GM10248 (cell line): ENCODE data around the gene KANSL1.

Experiments used
- CTCF ChIA-PET: fragments of 300-600 bp; sonication (Branson Sonifier 250); formaldehyde crosslinking; extraction: SDS; loops from one replicate; lab custom pipeline; 2021; ENCODE audit warnings: antibody characterized with exemption; lab: Yijun Ruan, JAX
- POLR2A ChIA-PET: fragments of 350-650 bp; sonication (Branson Sonifier 250); formaldehyde crosslinking; extraction: SDS; loops from one replicate; lab custom pipeline; 2020; ENCODE audit warnings: antibody characterized with exemption; lab: Yijun Ruan, JAX
- DNase-seq: peaks from one replicate; pipeline ENCODE4 v3.0.0; 2012; ENCODE audit errors: extremely low spot score
- TF ChIP-seq, protein P1 (sequence below): IDR thresholded peaks from 2 replicates; pipeline ENCODE4 v1.5.1; 2012; ENCODE audit warnings: mild to moderate bottlenecking, low read depth; ENCODE audit errors: extremely low read depth, missing control alignments, control extremely low read depth

Gene KANSL1

DNA sequence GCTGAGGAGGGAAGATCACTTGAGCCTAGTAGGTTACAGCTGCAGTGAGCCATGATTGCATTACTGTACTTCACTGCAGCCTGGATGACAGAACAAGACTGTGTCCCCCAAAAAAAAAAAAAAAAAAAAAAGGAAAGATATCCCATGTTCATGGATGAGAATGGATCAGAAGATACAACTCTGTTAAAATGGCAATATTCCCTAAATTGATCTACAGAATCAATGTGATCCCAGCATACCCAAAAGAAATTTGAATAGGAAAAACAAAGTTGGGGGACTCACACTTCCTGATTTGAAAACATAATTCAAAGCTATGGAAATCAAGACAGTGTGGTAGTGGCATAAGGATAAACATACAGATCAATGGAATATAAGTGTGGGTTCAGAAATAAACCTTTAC is 12.7 kb upstream of the KANSL1 start:
- ChIA-PET CTCF (interaction anchor here (1.8 to 1.9 kb wide), 2 partner anchors 13 to 162 kb away, joined by 7 to 13 read pairs; partner anchors contain the start of gene KANSL1), POLR2A (no interaction called here)
- DNase-seq = no peak
- TF ChIP-seq, protein P1, sequence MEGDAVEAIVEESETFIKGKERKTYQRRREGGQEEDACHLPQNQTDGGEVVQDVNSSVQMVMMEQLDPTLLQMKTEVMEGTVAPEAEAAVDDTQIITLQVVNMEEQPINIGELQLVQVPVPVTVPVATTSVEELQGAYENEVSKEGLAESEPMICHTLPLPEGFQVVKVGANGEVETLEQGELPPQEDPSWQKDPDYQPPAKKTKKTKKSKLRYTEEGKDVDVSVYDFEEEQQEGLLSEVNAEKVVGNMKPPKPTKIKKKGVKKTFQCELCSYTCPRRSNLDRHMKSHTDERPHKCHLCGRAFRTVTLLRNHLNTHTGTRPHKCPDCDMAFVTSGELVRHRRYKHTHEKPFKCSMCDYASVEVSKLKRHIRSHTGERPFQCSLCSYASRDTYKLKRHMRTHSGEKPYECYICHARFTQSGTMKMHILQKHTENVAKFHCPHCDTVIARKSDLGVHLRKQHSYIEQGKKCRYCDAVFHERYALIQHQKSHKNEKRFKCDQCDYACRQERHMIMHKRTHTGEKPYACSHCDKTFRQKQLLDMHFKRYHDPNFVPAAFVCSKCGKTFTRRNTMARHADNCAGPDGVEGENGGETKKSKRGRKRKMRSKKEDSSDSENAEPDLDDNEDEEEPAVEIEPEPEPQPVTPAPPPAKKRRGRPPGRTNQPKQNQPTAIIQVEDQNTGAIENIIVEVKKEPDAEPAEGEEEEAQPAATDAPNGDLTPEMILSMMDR = no peak

DNA sequence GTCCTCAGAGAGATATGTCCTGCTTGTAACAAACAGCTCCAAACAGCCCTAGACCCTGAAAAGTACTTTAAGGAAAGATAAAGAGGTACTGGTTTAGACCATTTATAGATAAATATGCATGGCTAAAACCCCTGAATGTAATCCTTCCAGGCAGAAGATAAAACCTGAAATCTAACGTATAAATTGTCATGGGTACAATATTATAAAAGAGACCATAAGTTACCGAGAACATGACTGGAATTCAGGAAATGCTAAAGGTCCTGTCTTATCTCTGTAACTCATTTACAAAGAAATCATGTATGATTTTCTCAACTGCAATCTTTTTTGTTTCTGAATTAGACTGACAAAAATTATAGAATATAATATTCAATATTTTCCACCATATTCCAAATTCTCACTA is 9.2 kb upstream of the KANSL1 start:
- POLR2A ChIA-PET = no interaction called here
- DNase-seq = no peak
- TF ChIP-seq, protein P1 = no peak
- CTCF ChIA-PET = interaction anchor here (1.4 to 5.5 kb wide), 2 partner anchors 9 kb away, joined by 3 to 41 read pairs; partner anchors contain the start of gene KANSL1

DNA sequence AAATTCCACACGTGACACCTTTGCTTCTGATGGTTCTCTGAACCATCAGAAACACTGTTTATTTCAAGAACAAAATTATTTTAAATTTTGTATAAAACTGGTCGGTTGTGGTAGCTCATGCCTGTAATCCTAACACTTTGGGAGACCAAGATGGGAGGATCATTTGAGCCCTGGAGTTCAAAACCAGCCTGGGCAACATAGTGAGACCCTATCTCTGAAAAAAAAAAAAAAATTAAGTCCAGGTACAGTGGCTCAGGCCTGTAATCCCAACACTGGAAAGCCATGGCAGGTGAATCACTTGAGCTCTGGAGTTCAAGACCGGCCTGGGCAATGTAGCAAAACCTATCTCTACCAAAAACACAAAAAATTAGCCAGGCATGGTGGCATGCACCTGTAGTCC is 8.3 kb upstream of the KANSL1 start:
- TF ChIP-seq, protein P1 = no peak
- POLR2A ChIA-PET = no interaction called here
- DNase-seq = no peak
- CTCF ChIA-PET = interaction anchor here (1.4 to 5.5 kb wide), 2 partner anchors 8 to 10 kb away, joined by 3 to 41 read pairs; partner anchors contain the start of gene KANSL1

DNA sequence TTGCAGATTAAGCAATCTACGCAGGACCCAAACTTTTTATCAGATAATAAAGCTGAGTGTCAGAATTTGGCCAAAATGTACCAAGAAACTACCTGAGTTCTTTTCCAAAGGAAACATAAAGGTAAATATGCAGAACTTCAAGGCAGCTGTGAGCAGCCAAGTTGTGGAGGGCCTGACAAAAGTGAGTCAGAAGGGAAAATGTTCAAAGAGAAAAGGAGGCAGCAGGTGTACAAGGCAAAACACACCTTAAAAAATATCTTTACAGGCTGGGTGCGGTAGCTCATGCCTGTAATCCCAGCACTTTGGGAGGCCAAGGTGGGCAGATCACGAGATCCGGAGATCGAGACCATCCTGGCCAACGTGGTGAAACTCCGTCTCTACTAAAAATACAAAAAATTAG is 7.0 kb upstream of the KANSL1 start:
- DNase-seq = no peak
- TF ChIP-seq, protein P1 = no peak
- POLR2A ChIA-PET = no interaction called here
- CTCF ChIA-PET = interaction anchor here (2.1 to 5.5 kb wide), 3 partner anchors 12 to 156 kb away, joined by 8 to 41 read pairs (median 8); no protein-coding TSS in a partner anchor

DNA sequence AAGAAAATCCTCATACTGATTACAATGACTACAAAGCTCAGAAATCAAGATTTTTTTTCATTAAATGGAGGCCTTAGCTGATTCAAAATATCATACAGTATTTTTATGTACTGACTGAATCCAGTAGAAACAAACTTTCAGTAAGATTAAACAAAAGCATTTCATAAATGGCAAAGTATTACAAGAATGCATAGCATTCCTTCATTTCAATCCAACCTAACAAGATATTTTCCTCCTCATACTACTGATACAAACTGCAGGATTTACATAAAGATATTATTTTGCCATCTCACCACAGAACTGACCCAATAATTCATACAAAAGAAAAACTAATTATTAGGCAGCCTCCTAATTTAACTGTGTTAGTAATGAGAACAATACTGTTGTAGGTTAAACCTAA is 6.2 kb upstream of the KANSL1 start:
- POLR2A ChIA-PET = no interaction called here
- CTCF ChIA-PET = interaction anchor here (1.1 to 5.5 kb wide), 5 partner anchors 12 to 155 kb away, joined by 3 to 41 read pairs (median 8); no protein-coding TSS in a partner anchor
- TF ChIP-seq, protein P1 = no peak
- DNase-seq = no peak

DNA sequence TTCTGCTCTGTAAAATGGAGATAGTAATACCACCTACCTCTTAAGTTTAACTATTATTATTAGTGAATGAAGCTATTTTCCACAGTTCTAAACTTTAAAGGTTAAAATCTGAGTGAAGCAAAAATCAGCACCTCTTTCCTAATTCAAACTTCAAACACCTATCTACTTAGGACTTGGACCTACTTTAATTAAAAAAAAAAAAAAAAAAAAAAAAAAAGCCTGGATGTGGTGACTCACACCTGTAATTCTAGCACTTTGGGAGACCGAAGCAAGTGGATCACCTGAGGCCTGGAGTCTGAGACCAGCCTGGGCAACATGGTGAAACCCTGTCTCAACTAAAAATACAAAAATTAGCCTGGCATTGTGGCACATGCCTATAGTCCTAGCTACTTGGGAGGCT is 5.0 kb upstream of the KANSL1 start:
- no peak for DNase-seq
- TF ChIP-seq, protein P1 = no peak
- ChIA-PET CTCF (interaction anchor here (1.2 to 5.5 kb wide), 5 partner anchors 13 to 154 kb away, joined by 3 to 41 read pairs (median 8); no protein-coding TSS in a partner anchor), POLR2A (no interaction called here)

DNA sequence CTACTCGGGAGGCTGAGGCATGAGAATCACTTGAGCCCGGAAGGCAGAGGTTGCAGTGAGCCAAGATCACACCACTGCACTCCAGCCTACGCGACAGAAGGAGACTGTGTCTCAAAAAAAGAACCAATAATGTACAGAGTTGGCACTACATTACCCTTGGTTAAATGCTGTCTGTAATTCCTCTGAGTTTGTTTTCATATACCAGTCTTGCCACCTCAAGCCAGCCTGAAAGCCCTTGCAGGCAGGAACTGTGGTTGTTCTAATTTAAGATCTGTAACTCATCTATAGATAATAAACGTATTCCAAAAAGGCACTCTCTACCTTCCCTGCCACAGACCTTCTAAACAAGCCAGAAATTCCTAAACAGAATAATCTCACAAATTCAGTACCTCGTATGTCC is 4.3 kb upstream of the KANSL1 start:
- TF ChIP-seq, protein P1 = no peak
- ChIA-PET CTCF (interaction anchor here (5.5 kb wide), 1 partner anchor 14 kb away, joined by 41 read pairs; no protein-coding TSS in a partner anchor), POLR2A (no interaction called here)
- DNase-seq = no peak
